Transverse colon (tissue), 4 donors: ENCODE measurements around the gene CEBPA. TPM values are rescaled to one million over a fixed set of nuclear protein-coding genes. Genes with fewer than 3 reads are reported as not detected.

ENCODE experiments used
- DNase-seq: peaks from one replicate; pipeline ENCODE4 v3.0.0-alpha.2; 2019
- H3K27ac ChIP-seq, 4 donors: fragments of 200-600 bp; sonication (generic); 2 replicates each; pipeline ENCODE4 v1.5.1; 2016 to 2018; ENCODE audit warnings: inconsistent platforms in 4 of 4
- H3K27me3 ChIP-seq: fragments of 200-600 bp; sonication (generic); 2 replicates; pipeline ENCODE4 v1.5.1; 2017; ENCODE audit warnings: inconsistent platforms
- H3K36me3 ChIP-seq, 4 donors: fragments of 200-600 bp; sonication (generic); 2 replicates each; pipeline ENCODE4 v1.5.1; 2017 to 2019; ENCODE audit warnings: inconsistent platforms in 4 of 4
- H3K4me1 ChIP-seq, 4 donors: fragments of 200-600 bp; sonication (generic); 2 replicates each; pipeline ENCODE4 v1.5.1; 2017 to 2020; ENCODE audit warnings: inconsistent platforms in 4 of 4
- H3K4me3 ChIP-seq, 4 donors: fragments of 200-600 bp; sonication (generic); 1 replicate in 1 of 4; 2 replicates in 3 of 4; pipeline versions ENCODE4 v1.5.1 to v1.6.1; 2017 to 2019; ENCODE audit warnings: inconsistent platforms in 4 of 4
- H3K9me3 ChIP-seq, 2 donors: fragments of 200-600 bp; sonication (generic); 2 replicates each; pipeline ENCODE4 v1.5.1; 2017 to 2019; ENCODE audit warnings: inconsistent platforms in 2 of 2
- CTCF ChIP-seq, 5 experiments: fragments of 200-600 bp in 3 of 5; fragments of 450-650 bp in 2 of 5; sonication (generic) in 3 of 5; IDR thresholded peaks; 1 replicate in 2 of 5; 2 replicates in 3 of 5; pipeline ENCODE4 v1.5.1; 2016 to 2017; ENCODE audit warnings: antibody characterized with exemption in 5 of 5, inconsistent platforms in 3 of 5, mild to moderate bottlenecking in 2 of 5, moderate library complexity in 1 of 5
- EP300 ChIP-seq: sonication (generic); formaldehyde crosslinking; IDR thresholded peaks from one replicate; pipeline ENCODE4 v1.6.1; 2017; ENCODE audit warnings: antibody characterized with exemption, low read depth
- POLR2A ChIP-seq: fragments of 450-650 bp; IDR thresholded peaks from one replicate; pipeline ENCODE4 v1.6.1; 2016; ENCODE audit warnings: antibody characterized with exemption, mild to moderate bottlenecking, moderate library complexity
- POLR2AphosphoS5 ChIP-seq, 3 donors: sonication (generic); formaldehyde crosslinking; IDR thresholded peaks; one replicate each; pipeline ENCODE4 v1.6.1; 2016; ENCODE audit warnings: antibody characterized with exemption in 3 of 3
- WGBS, 2 donors: methylation state at CpG; one replicate each; pipeline ENCODE4 v1.1.5; 2018; ENCODE audit warnings: low coverage in 1 of 2; 5-methylcytosine and 5-hydroxymethylcytosine counted together
- in situ Hi-C, 4 donors: fragments of 200-750 bp; cut with MboI; loops; one replicate each; pipeline versions ENCODE4 v1.15.0 to v1.15.1; 2017; ENCODE audit warnings: low sequenced_read_pairs in 3 of 4, low pct_ligation_motif_present in 1 of 4, low pct_unique_long_range_greater_than_20kb in 1 of 4
- intact Hi-C: fragments of 100-400 bp; cut with DNase I; formaldehyde crosslinking; loops from one replicate; pipeline ENCODE4 v1.15.1; 2023; ENCODE audit warnings: low total_unique reads
- total RNA-seq, 4 donors: library from RNA; depleted of rRNA; stranded (reverse); fragments of >200 nt; gene quantifications; one replicate each; pipeline ENCODE4 v1.1.0, GENCODE V29; 2016

The CEBPA gene
- total RNA-seq, 4 donors from 2014 or later = 69.4 to 84.2 (median 77.3) TPM

- Histone ChIP-seq H3K36me3 (no peaks in the 10 kb centered on the region), H3K4me3 (no peak overlapping the region), H3K27ac (peak overlapping the region; percentile 81 to 90 (median 86)), H3K4me1 (peaks cover 6 to 34% (median 23%) of the 10 kb centered on the region in 4 donors), H3K27me3 (no peaks in the 10 kb centered on the region), H3K9me3 (no peaks in the 10 kb centered on the region)
- WGBS, 2 donors = 34% methylated on average over 16 of the region's 16 CpGs; no CpG with 5 or more reads in 1 of the 2 donors
- peak; percentile 79 for DNase-seq
- intact Hi-C loops (no loop called here), in situ Hi-C loops (loop anchor here in 1 of 4 donors (25.0 kb wide), 1 partner anchor 488 kb away; no protein-coding TSS in a partner anchor)
- TF ChIP-seq POLR2A = no peak
- peak in 2 of 3 donors; percentile 32 to 48 for TF ChIP-seq POLR2AphosphoS5 (IDR thresholded peaks at IDR 0.05)
- no peak for TF ChIP-seq CTCF (IDR thresholded peaks at IDR 0.05)
Measured at GRCh38 chr19:33273881-33274662, 28.3 kb downstream of the CEBPA start.

- WGBS, 2 donors = 81 to 82% methylated on average over 3 to 26 of the region's 26 CpGs
- Histone ChIP-seq H3K4me1 (peaks cover 6 to 29% (median 23%) of the 10 kb centered on the region in 4 donors), H3K27me3 (no peaks in the 10 kb centered on the region), H3K9me3 (no peaks in the 10 kb centered on the region), H3K27ac (peak overlapping the region; percentile 81 to 90 (median 86)), H3K4me3 (no peak overlapping the region), H3K36me3 (no peaks in the 10 kb centered on the region)
- intact Hi-C loops = no loop called here
- in situ Hi-C loops = loop anchor here in 1 of 4 donors (25.0 kb wide), 1 partner anchor 489 kb away; no protein-coding TSS in a partner anchor
- TF ChIP-seq EP300 (no peak), POLR2A (no peak), POLR2AphosphoS5 (IDR thresholded peaks at IDR 0.05) (no peak), CTCF (IDR thresholded peaks at IDR 0.05) (no peak)
- no peak for DNase-seq
Measured at GRCh38 chr19:33273065-33273736, 29.1 kb downstream of the CEBPA start.

- TF ChIP-seq POLR2A (no peak), POLR2AphosphoS5 (IDR thresholded peaks at IDR 0.05) (no peak), CTCF (IDR thresholded peaks at IDR 0.05) (no peak), EP300 (no peak)
- no peak overlapping the region for H3K4me3 ChIP-seq
- H3K27me3 ChIP-seq = no peaks in the 10 kb centered on the region
- no peak for DNase-seq
- 61 to 82% methylated on average over 4 to 12 of the region's 12 CpGs for WGBS, 2 donors
- peaks cover 6 to 29% (median 23%) of the 10 kb centered on the region in 4 donors for H3K4me1 ChIP-seq
- no peak overlapping the region for H3K27ac ChIP-seq
- no peaks in the 10 kb centered on the region for H3K36me3 ChIP-seq
- no peaks in the 10 kb centered on the region for H3K9me3 ChIP-seq
- in situ Hi-C loops = loop anchor here in 1 of 4 donors (25.0 kb wide), 1 partner anchor 491 kb away; no protein-coding TSS in a partner anchor
- intact Hi-C loops = no loop called here
Measured at GRCh38 chr19:33271246-33272021, 30.9 kb downstream of the CEBPA start.
